Posterior vena cava (tissue), 2 donors: ENCODE results near the gene TMEM115. TPM values are rescaled to one million over a fixed set of nuclear protein-coding genes. Genes with fewer than 3 reads are reported as not detected.

Experiments
- DNase-seq: peaks from one replicate; pipeline ENCODE4 v3.0.0-alpha.2; 2020; ENCODE audit warnings: low spot score
- intact Hi-C, 2 donors: fragments of 100-400 bp; cut with DNase I; formaldehyde crosslinking; loops; one replicate each; pipeline versions ENCODE4 v1.14.1 to v1.14.2; 2022 to 2023
- total RNA-seq, 2 donors: library from RNA; stranded (reverse); fragmentation: NEBNext Ultra II Directional; extraction: Animal tissue kit (Norgen Biotek cat#: 25700); gene quantifications; one replicate each; pipeline ENCODE4 v1.2.1, GENCODE V29; 2021
- donor health status: DM: yes; HTN: yes; CAD: no.
- donor health status: DM: yes; HTN: yes; CAD: no.

TMEM115 gene
- total RNA-seq, 2 donors from 2014 or later, result 29.3 TPM

DNA sequence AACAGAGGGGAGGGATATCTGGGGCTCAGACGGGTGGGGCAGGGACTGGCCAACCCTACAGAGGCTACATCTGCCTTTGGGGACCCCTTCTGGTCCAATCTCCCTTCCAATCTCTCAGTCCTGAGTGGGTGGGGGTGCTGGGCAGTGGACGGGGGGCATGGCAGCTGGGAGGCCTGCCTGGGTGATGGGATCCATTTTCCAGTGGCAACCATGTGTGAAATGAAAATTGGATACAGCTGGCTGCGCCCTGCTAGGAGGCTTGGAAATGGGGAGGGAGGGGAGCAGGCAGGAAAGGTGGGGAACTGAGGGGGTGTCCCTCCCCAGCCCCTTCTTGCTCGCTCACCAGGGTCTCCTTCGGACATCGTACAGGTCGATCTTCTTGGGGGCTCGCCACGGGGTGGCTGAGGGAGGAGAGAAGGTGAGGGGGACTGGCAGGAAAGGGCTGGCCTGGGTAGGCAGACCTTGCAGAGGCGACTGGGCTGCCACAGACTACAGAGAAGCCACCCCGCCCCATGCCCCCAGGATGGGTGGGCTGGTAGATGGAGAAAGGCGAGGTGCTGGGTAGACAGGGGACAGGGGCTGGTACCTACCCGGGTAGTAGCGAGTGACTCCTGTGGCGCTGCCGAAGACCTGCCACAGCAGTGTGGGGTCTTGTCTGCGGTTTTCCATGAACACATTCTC is 21.2 kb upstream of the TMEM115 start:
- no peak for DNase-seq
- intact Hi-C loops, result no loop called here

DNA sequence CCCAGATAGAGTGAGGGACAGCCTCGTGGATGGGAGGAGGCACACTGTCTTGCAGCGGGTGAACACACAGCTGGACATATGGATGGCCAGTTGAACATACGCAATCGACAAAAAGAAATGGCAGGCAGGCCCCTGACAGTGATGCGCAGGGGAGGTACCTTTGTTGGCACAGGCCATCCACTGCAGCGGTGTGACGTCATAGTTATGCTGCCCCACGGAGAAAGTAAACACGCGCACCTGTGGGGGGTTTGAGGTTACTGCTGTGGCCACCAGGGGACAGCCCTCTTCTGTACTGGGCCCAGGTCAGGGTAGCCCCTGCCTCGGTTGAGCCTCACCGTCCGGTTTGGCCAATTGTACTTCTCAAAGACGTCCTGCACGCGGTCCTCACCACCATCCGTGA is 19.4 kb upstream of the TMEM115 start:
- intact Hi-C loops, result no loop called here
- DNase-seq, result no peak

DNA sequence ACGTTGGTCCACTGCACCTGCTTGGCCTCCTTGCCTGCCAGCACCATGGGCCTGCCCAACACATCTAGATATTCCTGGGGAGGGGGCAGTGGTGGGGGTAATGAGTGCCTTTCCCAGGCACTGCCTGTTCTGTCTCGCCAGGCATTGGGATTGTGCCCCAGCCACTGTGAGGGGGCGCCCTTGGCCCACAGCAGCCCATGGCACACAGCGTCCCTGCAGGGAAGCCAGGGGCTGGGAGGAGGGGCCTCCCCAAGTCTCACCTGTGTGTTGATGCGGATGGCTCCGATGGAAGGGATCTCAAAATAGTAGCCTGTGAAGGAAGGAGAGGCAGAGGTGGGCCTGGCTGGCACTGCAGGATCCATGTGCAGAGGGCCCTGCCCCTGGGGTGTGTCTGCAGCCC is 18.7 kb upstream of the TMEM115 start:
- intact Hi-C loops, result no loop called here
- DNase-seq, result no peak

DNA sequence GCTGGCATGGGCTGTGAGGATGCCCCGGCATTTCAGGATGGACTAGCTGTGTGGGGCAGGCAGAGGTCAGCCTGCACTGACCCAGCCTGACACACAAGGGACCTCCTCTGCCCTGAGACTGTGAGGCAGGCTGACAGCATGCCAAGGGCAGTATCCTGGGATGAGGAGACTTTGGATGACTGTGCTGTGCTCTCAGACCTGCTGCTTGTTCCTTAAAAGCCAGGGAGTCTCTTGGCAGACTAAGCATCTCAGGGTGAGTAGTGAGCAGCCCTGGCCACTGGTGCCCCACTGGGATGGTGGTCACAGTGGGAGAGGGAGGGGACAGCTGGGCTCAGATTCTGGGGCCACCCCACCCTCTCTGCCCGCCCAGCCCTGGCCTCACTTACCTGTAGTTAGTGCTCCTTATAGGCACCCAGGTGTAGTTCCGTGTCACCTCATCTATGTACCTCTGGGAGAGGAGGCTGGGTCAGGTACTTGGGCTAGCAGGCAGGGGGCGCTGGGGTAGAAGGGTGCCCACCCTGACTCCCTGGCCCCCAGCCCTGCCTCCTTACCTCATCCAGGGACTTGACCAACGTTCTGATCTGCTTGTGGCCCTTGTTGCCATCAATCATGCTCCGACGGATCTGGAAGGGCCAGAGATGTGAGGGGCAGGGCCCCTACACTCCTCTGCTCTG is 16.1 kb upstream of the TMEM115 start:
- DNase-seq, result no peak
- intact Hi-C loops, result no loop called here

DNA sequence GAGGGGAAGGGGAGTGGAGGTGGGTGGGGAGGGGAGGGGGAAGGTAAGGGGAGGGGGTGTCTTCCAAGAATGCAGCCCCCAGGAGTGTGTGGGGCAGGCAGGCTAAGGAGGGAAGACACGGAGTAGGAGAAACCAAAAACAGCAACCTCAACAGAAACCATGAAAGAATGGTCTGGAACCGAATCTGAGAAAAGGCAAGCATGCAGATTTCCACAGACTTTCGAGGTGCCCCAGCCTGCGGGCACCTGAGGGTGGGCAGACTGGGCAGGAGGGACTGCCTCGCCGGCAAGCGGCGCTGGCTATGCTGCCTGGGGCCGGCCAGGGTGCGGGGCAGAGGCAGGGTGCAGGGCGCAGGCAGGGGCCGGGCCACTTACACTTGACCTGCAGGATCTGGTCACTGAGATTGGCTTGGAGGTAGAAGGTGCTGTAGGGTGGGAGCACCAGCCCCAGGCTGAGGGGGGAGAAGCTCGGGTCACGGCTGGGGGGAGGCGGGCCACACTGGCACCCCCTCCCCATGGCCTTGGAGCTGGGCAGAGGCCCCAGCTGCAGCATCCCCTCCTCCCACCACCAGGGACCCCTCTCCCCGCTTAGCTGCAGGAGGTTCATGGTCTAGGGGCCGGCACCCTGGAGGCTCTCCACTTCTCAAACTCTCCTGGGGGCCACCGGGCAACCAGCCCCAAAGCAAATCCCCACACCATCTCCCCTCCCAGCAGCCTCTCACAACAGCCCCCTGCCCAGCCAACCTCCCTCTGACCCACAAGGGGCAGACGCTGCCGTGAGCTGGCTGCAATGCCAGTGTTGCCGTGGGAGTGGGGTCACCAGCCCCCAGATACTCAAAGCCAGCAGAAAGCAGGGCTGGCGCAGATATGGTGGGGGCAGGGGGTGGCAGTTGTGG is 15.3 kb upstream of the TMEM115 start:
- no peak for DNase-seq
- intact Hi-C loops, result no loop called here

DNA sequence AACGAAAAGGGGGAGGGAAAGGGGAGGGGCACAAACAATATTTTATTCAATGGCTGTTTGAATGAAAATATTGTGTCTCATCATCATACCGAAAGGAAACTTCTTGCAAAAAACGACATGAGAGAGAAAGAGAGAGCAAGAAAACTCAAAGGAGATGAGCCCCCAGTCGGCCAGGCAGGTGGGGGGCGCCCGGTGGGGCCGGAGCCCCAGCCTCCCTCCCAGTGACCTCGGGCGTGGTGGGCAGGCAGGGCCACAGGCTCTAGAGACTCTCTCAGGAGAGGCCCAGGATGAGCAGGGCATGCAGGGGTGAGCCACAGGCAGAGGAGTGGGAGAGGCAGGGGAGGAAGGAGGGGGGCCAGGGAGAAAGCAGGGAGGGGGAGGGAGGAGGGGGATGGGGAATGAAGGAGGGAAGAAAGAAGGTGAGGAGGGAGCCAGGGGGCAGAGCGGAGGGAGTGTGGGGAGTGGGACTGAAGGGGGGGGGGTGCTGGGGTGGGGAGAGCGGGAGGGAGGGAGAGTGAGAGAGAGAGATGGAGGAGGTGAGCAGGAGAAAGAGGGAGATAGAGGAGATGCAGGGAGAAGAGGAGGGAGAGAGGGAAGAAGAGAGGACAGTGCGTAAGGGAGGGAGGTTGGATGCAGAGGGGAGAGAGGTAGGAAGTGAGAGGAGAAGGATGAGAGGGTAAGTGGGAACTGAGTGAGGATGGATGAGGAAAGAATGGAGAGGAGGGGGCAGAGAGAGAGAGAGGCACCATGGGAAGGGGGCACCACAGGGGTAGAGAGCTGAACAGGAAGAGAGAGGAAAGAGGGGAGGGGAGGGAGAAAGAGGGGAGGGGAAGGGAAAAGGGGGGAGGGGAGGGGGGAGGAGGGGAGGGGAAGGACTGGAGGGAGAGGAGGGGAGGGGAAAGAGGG is 14.1 kb upstream of the TMEM115 start:
- no peak for DNase-seq
- intact Hi-C loops, result no loop called here

DNA sequence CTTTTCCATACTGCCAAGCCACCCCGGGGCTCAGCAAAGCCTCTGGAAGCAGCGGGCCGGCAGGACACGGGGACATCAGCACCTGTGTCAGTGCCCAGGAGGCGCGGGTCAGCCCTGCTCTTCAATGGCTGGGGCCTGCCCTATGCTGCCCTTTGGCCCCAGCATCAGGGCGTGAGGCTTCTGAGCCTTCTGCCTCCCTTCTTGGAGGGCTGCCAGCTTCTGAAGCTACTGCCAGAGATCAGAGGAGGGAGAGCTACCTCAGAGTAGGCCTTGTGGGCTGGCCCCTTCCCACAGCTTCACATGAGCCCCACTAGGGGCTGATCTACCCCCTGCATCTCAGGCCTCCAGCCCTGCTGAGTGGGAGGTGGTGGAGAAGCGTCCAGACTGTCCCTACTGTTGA is 13.0 kb upstream of the TMEM115 start:
- intact Hi-C loops, result no loop called here

DNA sequence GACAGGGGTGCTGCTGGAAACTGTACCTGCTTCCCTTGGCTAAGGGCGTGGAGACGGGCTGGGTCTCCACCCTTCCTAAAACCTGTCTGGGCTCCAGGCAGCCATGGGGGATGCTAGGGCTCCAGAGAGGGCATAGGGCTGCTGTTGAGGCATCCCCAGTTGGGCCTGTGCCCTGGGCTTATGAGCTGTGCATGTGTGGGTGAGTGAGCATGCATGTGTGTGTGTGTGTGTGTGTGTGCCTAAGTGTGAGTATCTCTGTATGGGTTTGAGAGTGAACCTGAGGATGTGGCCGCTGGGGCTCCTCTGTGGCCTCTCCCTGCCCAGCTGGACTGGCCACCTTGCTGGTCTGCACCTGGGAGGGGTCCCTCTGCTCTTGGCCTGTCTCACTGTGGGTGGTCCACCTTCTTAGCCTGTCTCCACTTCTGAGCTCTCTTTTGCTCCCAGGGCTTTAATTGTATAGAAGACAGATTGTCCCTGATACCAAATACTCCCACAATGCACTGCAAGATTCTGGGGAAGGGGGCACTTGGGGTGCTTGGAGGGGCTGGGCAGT is 11.9 kb upstream of the TMEM115 start:
- no peak for DNase-seq
- intact Hi-C loops, result no loop called here

More for the DNA sequence above, 13.0 kb upstream of the TMEM115 start:
- no peak for DNase-seq

DNA sequence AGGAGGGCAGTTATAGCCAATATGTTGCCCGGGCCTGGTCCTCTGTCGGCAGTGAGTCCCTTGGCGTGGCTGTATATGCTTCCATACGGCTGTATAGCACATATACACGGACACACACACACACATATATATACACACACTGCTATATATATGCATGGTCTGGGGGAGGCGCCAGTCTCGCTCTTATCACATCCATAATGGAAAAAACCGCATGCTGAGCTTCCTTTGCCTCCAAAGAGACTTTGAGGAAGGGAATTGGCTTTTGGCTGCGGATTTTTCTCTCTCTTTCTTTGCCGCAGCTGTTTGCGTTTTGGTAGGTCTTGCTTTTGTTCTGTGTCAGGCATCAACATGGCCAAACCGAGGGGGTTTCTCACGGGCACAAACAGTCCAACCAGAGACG is 11.3 kb upstream of the TMEM115 start:
- intact Hi-C loops, result no loop called here
- DNase-seq, result no peak

DNA sequence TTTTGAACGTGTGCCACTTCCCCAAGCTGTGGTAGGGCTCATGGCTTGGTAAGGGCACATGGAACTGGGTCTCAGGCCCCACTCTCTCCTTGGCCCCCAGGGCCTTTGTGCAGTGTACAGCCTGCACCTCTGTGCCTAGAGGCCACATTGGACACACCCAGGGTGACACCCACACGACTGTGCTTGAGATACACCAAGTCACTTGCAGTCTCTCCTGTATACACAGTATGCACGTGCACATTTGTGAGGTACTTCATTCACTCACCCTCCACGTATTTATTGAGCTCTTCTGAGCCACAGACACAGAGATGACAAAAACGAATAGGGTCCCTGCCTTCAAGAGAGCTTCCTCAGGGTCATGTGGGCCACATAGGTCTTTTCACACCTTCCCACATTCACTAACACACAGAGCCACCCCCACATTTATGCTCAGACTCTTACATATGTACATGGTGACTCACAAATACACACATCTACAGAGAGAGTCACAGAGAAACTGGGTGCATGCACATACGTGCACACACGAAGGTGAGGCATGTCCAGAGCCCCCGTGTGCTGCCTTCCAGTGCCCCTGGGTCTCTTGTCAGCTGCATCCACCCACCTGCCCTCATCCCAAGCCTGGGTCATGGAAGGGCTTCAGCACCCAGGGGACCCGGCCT is 9.8 kb upstream of the TMEM115 start:
- DNase-seq, result no peak
- intact Hi-C loops, result no loop called here

DNA sequence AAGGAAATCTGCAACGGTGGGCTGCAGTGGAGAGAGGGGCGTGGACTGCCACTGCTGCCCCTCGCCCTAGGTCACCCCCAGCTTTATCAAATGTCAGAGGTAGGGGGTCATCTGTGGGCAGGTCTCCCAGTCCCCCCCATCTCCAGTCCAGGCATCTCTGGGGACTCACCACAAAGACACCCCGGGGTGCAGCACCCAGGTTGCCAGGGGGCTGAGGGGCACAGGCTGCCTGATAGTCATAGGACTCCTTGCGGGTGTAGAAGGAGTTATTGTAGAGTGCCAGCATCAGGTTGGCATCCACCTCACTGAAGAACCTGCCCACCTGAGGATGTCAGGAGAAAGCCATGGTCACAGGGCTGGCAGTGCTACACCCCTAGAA is 6.5 kb upstream of the TMEM115 start:
- DNase-seq, result no peak
- intact Hi-C loops, result no loop called here

DNA sequence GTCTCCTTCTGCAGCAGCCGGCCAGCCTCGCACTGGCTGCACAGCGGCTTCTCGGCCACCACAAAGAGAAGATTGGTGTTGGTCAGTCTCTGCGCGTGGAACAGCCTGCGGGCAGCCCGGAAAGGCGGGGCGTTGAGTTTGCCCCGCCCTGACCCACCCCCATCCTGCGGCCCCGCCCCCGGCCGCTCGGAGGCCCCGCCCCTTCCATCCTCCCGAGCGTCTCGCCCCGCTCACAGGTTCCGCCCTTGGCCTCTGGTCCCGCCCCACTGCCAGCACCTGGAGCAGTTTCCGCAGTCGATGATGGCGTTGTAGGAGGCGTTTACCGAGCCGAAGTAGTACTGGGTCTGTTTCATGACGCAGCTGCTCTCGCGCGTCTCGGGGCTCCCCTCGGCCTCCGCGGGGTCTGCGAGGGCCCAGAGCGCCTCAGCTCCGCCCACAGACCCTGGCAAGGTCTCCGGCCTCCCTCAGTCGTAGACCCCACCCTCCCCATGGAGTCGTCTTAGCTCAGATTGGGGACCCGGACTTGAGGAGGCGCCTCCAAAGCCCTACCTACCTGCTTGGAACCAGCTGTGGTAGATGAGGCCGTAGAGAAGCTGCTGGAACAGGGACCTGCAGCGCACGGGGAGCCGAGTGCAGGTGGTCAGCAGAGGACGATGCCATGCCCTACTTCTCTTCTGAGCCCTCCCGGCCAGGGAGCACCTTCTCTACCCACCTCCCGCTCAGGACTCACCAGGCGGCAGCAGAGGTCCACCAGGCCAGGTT is 5.9 kb upstream of the TMEM115 start:
- intact Hi-C loops, result no loop called here

DNA sequence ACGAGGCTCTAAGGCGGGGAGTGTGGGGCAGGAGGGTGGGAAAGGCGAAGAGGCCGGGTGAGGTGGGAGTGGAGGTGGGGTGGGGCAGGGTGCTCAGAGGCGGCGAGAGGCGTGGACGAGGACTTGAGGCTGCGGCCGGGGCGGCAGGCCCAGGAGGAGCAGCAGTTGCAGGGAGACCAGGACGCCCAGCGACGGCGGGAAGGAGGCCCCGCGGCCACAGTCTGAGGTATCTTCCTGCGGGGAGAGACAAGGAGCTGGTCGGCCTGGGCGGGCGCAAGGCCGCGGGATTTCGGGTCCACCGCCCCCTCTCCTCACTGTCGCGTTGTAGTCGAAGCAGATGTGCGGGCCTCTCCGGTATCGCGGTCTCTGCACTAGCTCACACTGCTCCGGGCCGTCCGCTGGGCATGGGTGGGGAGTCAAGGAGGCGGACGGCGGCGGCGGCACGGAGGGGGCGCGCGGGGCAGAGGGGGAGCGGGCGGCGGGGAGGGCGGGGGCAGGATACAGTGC is 5.3 kb upstream of the TMEM115 start:
- intact Hi-C loops, result no loop called here
- no peak for DNase-seq

More for the DNA sequence above, 5.9 kb upstream of the TMEM115 start:
- peak; percentile 95 for DNase-seq

DNA sequence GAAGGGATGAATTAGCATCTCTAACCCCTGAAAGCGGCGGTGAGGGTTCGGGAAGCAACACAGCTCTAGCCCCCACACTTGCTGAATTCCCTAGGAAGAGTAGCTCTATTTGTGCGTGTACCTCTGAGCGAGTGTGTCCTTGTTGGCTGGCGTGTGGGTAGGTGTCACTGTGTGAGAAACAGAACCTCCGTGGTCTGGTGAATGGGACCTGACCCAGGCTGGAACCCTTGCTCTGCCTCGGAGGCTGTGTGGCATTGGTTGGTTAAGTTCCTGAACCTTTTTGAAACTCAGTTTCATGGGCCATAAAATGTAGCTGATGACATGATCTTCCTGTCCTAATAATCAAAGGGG is 414 bp upstream of the TMEM115 start:
- DNase-seq, result no peak
- intact Hi-C loops, result no loop called here

DNA sequence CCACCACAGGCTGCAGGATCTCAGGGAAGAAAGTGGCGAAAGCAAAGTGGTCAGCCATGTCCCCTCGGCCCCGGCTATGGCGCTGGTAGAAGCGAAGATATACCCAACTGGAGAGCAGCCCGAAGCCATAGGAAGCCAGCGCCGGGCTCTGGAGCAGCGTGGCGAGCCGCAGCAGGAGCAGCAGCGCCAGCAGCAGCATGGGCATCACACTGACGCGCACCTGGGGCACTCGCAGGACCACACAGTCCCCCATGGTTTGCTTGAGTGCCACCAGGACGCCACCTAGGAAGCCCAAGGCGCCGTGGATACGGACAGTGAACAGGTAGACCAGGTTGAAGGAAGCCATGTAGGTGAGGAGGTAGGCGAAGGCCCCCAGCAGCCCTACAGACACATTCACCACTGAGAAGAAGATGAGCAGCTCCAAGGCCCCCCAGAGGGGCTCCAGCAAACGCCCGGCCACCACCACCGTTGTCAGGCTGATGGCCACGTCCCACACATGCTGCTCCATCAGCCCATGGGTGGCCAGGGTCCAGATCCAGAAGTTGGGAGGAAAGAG is 888 bp downstream of the TMEM115 start:
- intact Hi-C loops, result no loop called here

DNA sequence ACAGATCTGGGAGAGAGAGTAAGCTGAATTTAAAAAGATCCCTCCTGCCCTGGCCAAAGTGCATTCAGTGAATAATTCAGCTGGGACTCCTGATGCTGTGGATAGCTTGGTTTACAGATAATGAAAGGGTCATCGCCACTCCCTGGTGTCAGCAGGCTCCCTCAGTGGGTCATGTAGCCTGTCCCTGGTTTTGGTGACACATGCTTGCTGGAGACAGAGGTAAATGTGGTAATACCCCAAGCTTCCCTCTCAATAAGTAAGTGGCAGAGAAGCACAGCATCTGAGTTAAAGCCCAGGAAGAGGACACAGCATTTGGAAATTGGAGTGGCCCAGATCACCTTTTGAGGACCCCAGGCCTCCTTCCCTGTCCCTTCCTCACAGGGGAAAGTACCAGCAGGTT is 1.8 kb downstream of the TMEM115 start:
- intact Hi-C loops, result no loop called here
- DNase-seq, result no peak

More for the DNA sequence above, 888 bp downstream of the TMEM115 start:
- DNase-seq, result no peak

DNA sequence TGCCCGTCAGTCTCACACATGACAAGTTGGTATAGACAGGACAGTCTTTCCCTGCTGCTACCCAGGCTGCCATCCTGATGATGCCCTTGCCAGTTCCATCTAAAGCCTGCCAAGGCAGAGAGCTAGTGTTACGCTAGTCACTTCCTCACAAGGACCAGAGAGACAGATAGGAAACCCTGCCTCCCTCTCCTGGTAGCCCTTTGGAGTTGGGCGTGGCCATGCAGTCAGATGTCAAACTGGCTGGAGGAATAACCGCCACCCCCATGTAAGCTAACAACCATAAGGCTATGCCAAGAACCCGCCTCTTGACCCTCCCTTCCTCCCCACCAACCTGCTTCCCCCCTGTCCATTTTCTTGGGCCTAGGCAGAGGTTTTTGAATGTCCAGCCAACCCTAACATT is 2.8 kb downstream of the TMEM115 start:
- no peak for DNase-seq
- intact Hi-C loops, result no loop called here
